Suppressor macrophage treated with lipopolysaccharide for 1 hour (primary cell): ENCODE data around the gene MARVELD3.
A peak's percentile ranks its signal among the peaks of the same experiment; 100 is the strongest.
"Not testable (repeated sequence)": the region's sequence is repeated elsewhere in the genome, so short reads cannot be mapped to it uniquely, and the experiment has no call there.

Source experiments
- DNase-seq, 3 donors: peaks; one replicate each; pipeline ENCODE4 v3.0.0-alpha.2; 2020 to 2022

The MARVELD3 gene

GRCh38 chr16:71626018-71626857 lies at the start of gene MARVELD3:
Gene MARVELD3, plus strand, starts transcription at chr16:71626184. Its CDS starts 46 bp downstream, at chr16:71626230.
- DNase-seq: peak in 1 of 3 donors; percentile 6

- no peak for DNase-seq
Measured at GRCh38 chr16:71576971-71577370, 49.0 kb upstream of the MARVELD3 start, which contains the start of gene TAT. Gene TAT, minus strand, starts transcription at chr16:71577092. Its CDS starts 677 bp downstream, at chr16:71576415.

- not testable (repeated sequence) for DNase-seq
Measured at GRCh38 chr16:71582553-71582848, 43.5 kb upstream of the MARVELD3 start.

GRCh38 chr16:71584543-71585317 lies 41.3 kb upstream of the MARVELD3 start:
- DNase-seq: no peak

GRCh38 chr16:71585318-71585703 lies 40.7 kb upstream of the MARVELD3 start:
- no peak for DNase-seq

- not testable (repeated sequence) for DNase-seq
Measured at GRCh38 chr16:71589334-71589733, 36.6 kb upstream of the MARVELD3 start.

GRCh38 chr16:71590071-71590470 lies 35.9 kb upstream of the MARVELD3 start:
- not testable (repeated sequence) for DNase-seq

- DNase-seq: no peak
Measured at GRCh38 chr16:71590584-71590983, 35.4 kb upstream of the MARVELD3 start.

- no peak for DNase-seq
Measured at GRCh38 chr16:71591917-71592316, 34.1 kb upstream of the MARVELD3 start.

GRCh38 chr16:71593048-71593999 lies 32.7 kb upstream of the MARVELD3 start:
- DNase-seq: no peak

GRCh38 chr16:71594000-71594646 lies 31.9 kb upstream of the MARVELD3 start:
- no peak for DNase-seq

- DNase-seq: not testable (repeated sequence)
Measured at GRCh38 chr16:71595340-71595826, 30.6 kb upstream of the MARVELD3 start.

GRCh38 chr16:71598426-71598825 lies 27.6 kb upstream of the MARVELD3 start:
- not testable (repeated sequence) for DNase-seq

- no peak for DNase-seq
Measured at GRCh38 chr16:71600822-71601221, 25.2 kb upstream of the MARVELD3 start.

- DNase-seq: no peak
Measured at GRCh38 chr16:71609066-71609465, 16.9 kb upstream of the MARVELD3 start.

- no peak for DNase-seq
Measured at GRCh38 chr16:71610447-71610846, 15.5 kb upstream of the MARVELD3 start.

GRCh38 chr16:71610936-71611871 lies 14.8 kb upstream of the MARVELD3 start:
- DNase-seq: peak; percentile 66 to 89 (median 78)

GRCh38 chr16:71614956-71615355 lies 11.0 kb upstream of the MARVELD3 start:
- DNase-seq: not testable (repeated sequence)

GRCh38 chr16:71618429-71618828 lies 7.6 kb upstream of the MARVELD3 start:
- DNase-seq: no peak

GRCh38 chr16:71622088-71622487 lies 3.9 kb upstream of the MARVELD3 start:
- DNase-seq: no peak

- no peak for DNase-seq
Measured at GRCh38 chr16:71623597-71623996, 2.4 kb upstream of the MARVELD3 start.
